H9 (cell line): ENCODE measurements around the gene CRABP1. TPM values are rescaled to one million over a fixed set of nuclear protein-coding genes. Genes with fewer than 3 reads are reported as not detected.
A peak's percentile ranks its signal among the peaks of the same experiment; 100 is the strongest.

Experiments used
- DNase-seq: peaks from one replicate; pipeline ENCODE4 v3.0.0-alpha.2; 2017
- H2AFZ ChIP-seq: one replicate; pipeline ENCODE4 v1.6.1; 2013; ENCODE audit warnings: mild to moderate bottlenecking, low read length, control low read depth, moderate library complexity
- H2AK5ac ChIP-seq: 2 replicates; pipeline ENCODE4 v1.6.1; 2013; ENCODE audit warnings: low read length, control low read depth, mixed read lengths; ENCODE audit not compliant: insufficient read length
- H2BK120ac ChIP-seq: one replicate; pipeline ENCODE4 v1.6.1; 2013; ENCODE audit warnings: low read depth, mild to moderate bottlenecking, low read length, control low read depth, inconsistent platforms; ENCODE audit not compliant: poor library complexity, severe bottlenecking
- H2BK12ac ChIP-seq: 2 replicates; pipeline ENCODE4 v1.6.1; 2013; ENCODE audit warnings: low read length, control low read depth, mixed read lengths, low read depth; ENCODE audit not compliant: insufficient read length
- H2BK15ac ChIP-seq: 2 replicates; pipeline ENCODE4 v1.6.1; 2013; ENCODE audit warnings: low read depth, low read length, control low read depth
- H2BK20ac ChIP-seq: one replicate; pipeline ENCODE4 v1.6.1; 2013; ENCODE audit warnings: low read depth, mild to moderate bottlenecking, low read length, control low read depth, inconsistent platforms; ENCODE audit not compliant: poor library complexity, severe bottlenecking
- H2BK5ac ChIP-seq: 2 replicates; pipeline ENCODE4 v1.6.1; 2013; ENCODE audit warnings: low read length, control low read depth, mixed read lengths; ENCODE audit not compliant: insufficient read length
- H3K14ac ChIP-seq: 2 replicates; pipeline ENCODE4 v1.6.1; 2013; ENCODE audit warnings: low read length, control low read depth; ENCODE audit not compliant: insufficient read depth
- H3K18ac ChIP-seq: 2 replicates; pipeline ENCODE4 v1.6.1; 2013; ENCODE audit warnings: low read depth, mild to moderate bottlenecking, mixed read lengths, low read length, control low read depth; ENCODE audit not compliant: insufficient read length
- H3K23ac ChIP-seq: 2 replicates; pipeline ENCODE4 v1.6.1; 2013; ENCODE audit warnings: low read length, control low read depth, mixed read lengths, low read depth; ENCODE audit not compliant: insufficient read length
- H3K23me2 ChIP-seq: 2 replicates; pipeline ENCODE4 v1.6.1; 2013; ENCODE audit warnings: low read depth, mild to moderate bottlenecking, mixed read lengths, low read length, control low read depth; ENCODE audit not compliant: insufficient read length, poor library complexity, severe bottlenecking
- H3K27ac ChIP-seq: 2 replicates; pipeline ENCODE4 v1.5.1; 2013; ENCODE audit warnings: low read length, control low read depth, mixed read lengths, low read depth; ENCODE audit not compliant: insufficient read length
- H3K27me3 ChIP-seq: 2 replicates; pipeline ENCODE4 v1.6.1; 2013; ENCODE audit warnings: low read length, control low read depth, inconsistent platforms; ENCODE audit not compliant: insufficient read depth
- H3K4ac ChIP-seq: 2 replicates; pipeline ENCODE4 v1.6.1; 2013; ENCODE audit warnings: low read depth, mild to moderate bottlenecking, control low read depth, inconsistent platforms, low read length, moderate library complexity
- H3K4me1 ChIP-seq: 2 replicates; pipeline ENCODE4 v1.6.1; 2013; ENCODE audit warnings: low read length, control low read depth, inconsistent platforms; ENCODE audit not compliant: insufficient read depth
- H3K4me2 ChIP-seq: 2 replicates; pipeline ENCODE4 v1.6.1; 2013; ENCODE audit warnings: low read length, control low read depth, mixed read lengths; ENCODE audit not compliant: insufficient read length, insufficient read depth
- H3K56ac ChIP-seq: 2 replicates; pipeline ENCODE4 v1.6.1; 2013; ENCODE audit warnings: low read depth, mild to moderate bottlenecking, mixed read lengths, low read length, control low read depth; ENCODE audit not compliant: insufficient read length
- H3K79me1 ChIP-seq: 2 replicates; pipeline ENCODE4 v1.6.1; 2013; ENCODE audit warnings: low read depth, mild to moderate bottlenecking, moderate library complexity, low read length, control low read depth, inconsistent platforms; ENCODE audit not compliant: insufficient read depth, poor library complexity, severe bottlenecking
- H3K79me2 ChIP-seq: 2 replicates; pipeline ENCODE4 v1.6.1; 2013; ENCODE audit warnings: low read length, control low read depth, inconsistent platforms; ENCODE audit not compliant: insufficient read depth
- H3K9ac ChIP-seq: 2 replicates; pipeline ENCODE4 v1.6.1; 2013; ENCODE audit warnings: low read length, control low read depth, mixed read lengths; ENCODE audit not compliant: insufficient read length; ENCODE audit errors: extremely low read depth
- H3K9me3 ChIP-seq: one replicate; pipeline ENCODE4 v1.6.1; 2013; ENCODE audit warnings: low read depth, low read length, inconsistent platforms; ENCODE audit not compliant: control insufficient read depth
- H3T11ph ChIP-seq: one replicate; pipeline ENCODE4 v1.6.1; 2013; ENCODE audit warnings: mild to moderate bottlenecking, low read length, control low read depth, inconsistent platforms
- H4K20me1 ChIP-seq: one replicate; pipeline ENCODE4 v1.6.1; 2013; ENCODE audit not compliant: control insufficient read depth, insufficient read length, insufficient read depth
- H4K5ac ChIP-seq: 2 replicates; pipeline ENCODE4 v1.6.1; 2013; ENCODE audit warnings: low read depth, mild to moderate bottlenecking, mixed read lengths, low read length, control low read depth; ENCODE audit not compliant: insufficient read length
- H4K8ac ChIP-seq: replicated peaks from 2 replicates; pipeline ENCODE4 v1.6.1; 2013; ENCODE audit warnings: low read length, control low read depth, mixed read lengths, low read depth; ENCODE audit not compliant: insufficient read length
- H4K91ac ChIP-seq: 2 replicates; pipeline ENCODE4 v1.6.1; 2013; ENCODE audit warnings: low read depth, mild to moderate bottlenecking, moderate library complexity, mixed read lengths, low read length, control low read depth; ENCODE audit not compliant: insufficient read length
- H3K27ac Mint-ChIP-seq, 3 experiments: 2 replicates in 2 of 3; 3 replicates in 1 of 3; pipeline ENCODE4 v1.8.0; 2020 to 2021; ENCODE audit warnings: mixed read lengths in 3 of 3, mild to moderate bottlenecking in 1 of 3, moderate library complexity in 1 of 3
- H3K27me3 Mint-ChIP-seq: 2 replicates; pipeline ENCODE4 v1.8.0; 2021; ENCODE audit warnings: low read depth, mild to moderate bottlenecking, moderate library complexity, mixed read lengths
- H3K36me3 Mint-ChIP-seq, 3 experiments: 2 replicates in 2 of 3; 3 replicates in 1 of 3; pipeline ENCODE4 v1.8.0; 2020 to 2021; ENCODE audit warnings: low read depth in 3 of 3, mixed read lengths in 3 of 3; ENCODE audit not compliant: insufficient read depth in 1 of 3
- H3K4me1 Mint-ChIP-seq, 2 experiments: 2 replicates each; pipeline ENCODE4 v1.8.0; 2020; ENCODE audit warnings: mixed read lengths in 2 of 2
- H3K4me3 Mint-ChIP-seq, 2 experiments: 2 replicates in 1 of 2; 3 replicates in 1 of 2; pipeline ENCODE4 v1.8.0; 2020 to 2021; ENCODE audit warnings: mild to moderate bottlenecking in 2 of 2, mixed read lengths in 2 of 2, moderate library complexity in 1 of 2
- H3K9me3 Mint-ChIP-seq, 2 experiments: 2 replicates in 1 of 2; 3 replicates in 1 of 2; pipeline ENCODE4 v1.8.0; 2020; ENCODE audit warnings: mild to moderate bottlenecking in 2 of 2, mixed read lengths in 2 of 2, moderate library complexity in 1 of 2
- CTCF ChIP-seq: fragments of 200-600 bp; sonication (generic); conservative IDR thresholded peaks from 3 replicates; pipeline ENCODE4 v1.8.0; 2021; ENCODE audit warnings: antibody characterized with exemption, mild to moderate bottlenecking
- WGBS: extraction: QIAGEN DNeasy Blood & Tissue Kit; methylation state at CpG from one replicate; pipeline ENCODE4 v1.1.7; 2013; ENCODE audit warnings: missing lambda C conversion rate, low lambda C conversion rate, mixed read lengths; ENCODE audit not compliant: insufficient read length; ENCODE audit errors: extremely low coverage; 5-methylcytosine and 5-hydroxymethylcytosine counted together
- total RNA-seq: library from RNA; stranded (reverse); gene quantifications from 2 replicates; pipeline ENCODE4 v1.2.1, GENCODE V29; 2021

The CRABP1 gene
- total RNA-seq, 1 experiment from 2014 or later, result 93.1 TPM

- H2BK5ac ChIP-seq, result no peak overlapping the region
- no peak for TF ChIP-seq CTCF
- Mint-ChIP-seq H3K36me3 (no peaks in the 10 kb centered on the region), H3K9me3 (no peaks in the 10 kb centered on the region), H3K4me1 (peaks cover 23 to 41% of the 10 kb centered on the region in 2 experiments), H3K4me3 (no peak overlapping the region), H3K27me3 (no peaks in the 10 kb centered on the region; the same call in none of the 2 replicates), H3K27ac (peak overlapping the region in 2 of 3 experiments; percentile 13 to 29; a peak in 2 of 7 replicates)
- no peaks in the 10 kb centered on the region for H3K23me2 ChIP-seq
- no peak overlapping the region for H3K4me2 ChIP-seq
- no peak overlapping the region for H2BK20ac ChIP-seq
- no peak overlapping the region for H3K23ac ChIP-seq
- no peak overlapping the region for H4K91ac ChIP-seq
- no peak overlapping the region for H3K9ac ChIP-seq
- H3K79me1 ChIP-seq, result no peaks in the 10 kb centered on the region
- no peak overlapping the region for H2AFZ ChIP-seq
- H4K5ac ChIP-seq, result no peak overlapping the region
- H2BK120ac ChIP-seq, result no peak overlapping the region
- no peak overlapping the region for H3K27ac ChIP-seq
- H3T11ph ChIP-seq, result no peak overlapping the region
- DNase-seq, result no peak
- H4K20me1 ChIP-seq, result no peaks in the 10 kb centered on the region
- no peaks in the 10 kb centered on the region for H3K9me3 ChIP-seq
- H3K79me2 ChIP-seq, result no peaks in the 10 kb centered on the region
- H3K56ac ChIP-seq, result no peak overlapping the region
- H2BK15ac ChIP-seq, result no peak overlapping the region
- no peak overlapping the region for H3K14ac ChIP-seq
- no peak overlapping the region for H3K4ac ChIP-seq
- no peaks in the 10 kb centered on the region for H3K27me3 ChIP-seq
- no peak overlapping the region for H2AK5ac ChIP-seq
- no CpG with 5 or more reads among the region's 7 CpGs for WGBS
- H4K8ac ChIP-seq, result no peak overlapping the region
- no peak overlapping the region for H2BK12ac ChIP-seq
- peaks cover 7% of the 10 kb centered on the region; the same call in 1 of the 2 replicates for H3K4me1 ChIP-seq
- H3K18ac ChIP-seq, result no peak overlapping the region
These were observed 14.9 kb upstream of the CRABP1 start for GRCh38 chr15:78325092-78325843.
